ENCODE data around the gene GPR50. TPM values are rescaled to one million over a fixed set of nuclear protein-coding genes. Genes with fewer than 3 reads are reported as not detected.

GPR50 gene
- polyA plus RNA-seq, 1 experiment, result not detected

DNA sequence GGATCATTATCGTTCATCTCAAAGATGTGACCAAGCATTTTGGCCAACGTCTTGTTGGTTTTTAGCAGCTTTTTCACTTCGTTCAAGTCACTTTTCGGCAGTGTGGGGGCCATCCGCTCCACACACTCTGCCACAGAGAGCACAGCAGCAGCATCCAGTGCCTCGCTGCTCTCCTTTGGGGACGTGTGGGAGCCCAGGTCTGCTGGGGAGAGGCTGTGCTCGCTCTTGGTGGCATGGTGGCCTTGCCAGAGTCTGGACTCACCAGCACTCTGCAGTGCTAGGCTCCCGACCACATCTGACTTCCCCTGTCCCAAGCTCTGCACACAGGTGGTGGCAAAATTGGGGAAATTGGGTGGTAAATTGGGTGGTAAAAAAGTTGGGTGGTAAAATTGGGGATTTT is 50.6 kb downstream of the GPR50 start:
- ChIA-PET CTCF (no interaction called here), POLR2A (no interaction called here)
- Histone ChIP-seq H3K27ac (ENCODE audit: low read depth, low read length) (no peak overlapping the region), H3K9me3 (ENCODE audit: control insufficient read depth, insufficient read depth, low read length) (no peaks in the 10 kb centered on the region), H3K4me3 (ENCODE audit: low read depth, low read length) (no peak overlapping the region), H3K27me3 (ENCODE audit: control insufficient read depth, insufficient read depth, low read length) (no peaks in the 10 kb centered on the region)
- TF ChIP-seq, protein P1, sequence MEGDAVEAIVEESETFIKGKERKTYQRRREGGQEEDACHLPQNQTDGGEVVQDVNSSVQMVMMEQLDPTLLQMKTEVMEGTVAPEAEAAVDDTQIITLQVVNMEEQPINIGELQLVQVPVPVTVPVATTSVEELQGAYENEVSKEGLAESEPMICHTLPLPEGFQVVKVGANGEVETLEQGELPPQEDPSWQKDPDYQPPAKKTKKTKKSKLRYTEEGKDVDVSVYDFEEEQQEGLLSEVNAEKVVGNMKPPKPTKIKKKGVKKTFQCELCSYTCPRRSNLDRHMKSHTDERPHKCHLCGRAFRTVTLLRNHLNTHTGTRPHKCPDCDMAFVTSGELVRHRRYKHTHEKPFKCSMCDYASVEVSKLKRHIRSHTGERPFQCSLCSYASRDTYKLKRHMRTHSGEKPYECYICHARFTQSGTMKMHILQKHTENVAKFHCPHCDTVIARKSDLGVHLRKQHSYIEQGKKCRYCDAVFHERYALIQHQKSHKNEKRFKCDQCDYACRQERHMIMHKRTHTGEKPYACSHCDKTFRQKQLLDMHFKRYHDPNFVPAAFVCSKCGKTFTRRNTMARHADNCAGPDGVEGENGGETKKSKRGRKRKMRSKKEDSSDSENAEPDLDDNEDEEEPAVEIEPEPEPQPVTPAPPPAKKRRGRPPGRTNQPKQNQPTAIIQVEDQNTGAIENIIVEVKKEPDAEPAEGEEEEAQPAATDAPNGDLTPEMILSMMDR (IDR thresholded peaks at IDR 0.05; ENCODE audit: low read depth, low read length), result no peak
- DNase-seq (ENCODE audit: low read depth, low spot score), result no peak

DNA sequence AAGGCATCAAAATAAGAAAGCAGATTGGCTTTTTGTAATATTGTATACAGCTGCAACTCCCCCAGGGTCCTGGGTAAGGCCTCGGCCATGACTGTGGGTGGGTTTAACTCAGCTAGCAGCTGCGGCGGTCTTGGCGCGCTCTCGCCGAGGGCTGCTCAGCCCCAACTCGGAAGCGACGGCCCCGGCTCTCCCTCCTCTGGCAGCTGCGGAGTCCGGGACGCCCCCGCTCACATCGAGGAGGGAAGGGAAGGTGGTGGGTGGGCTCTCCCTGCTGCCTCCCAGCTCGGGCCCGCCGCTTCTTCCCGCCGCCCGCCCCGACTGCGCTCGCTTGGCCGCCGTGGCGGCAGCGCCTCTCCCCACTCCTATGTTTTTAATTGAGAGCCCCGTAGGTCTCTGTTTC is 51.2 kb downstream of the GPR50 start:
- no peak for DNase-seq (ENCODE audit: low read depth, low spot score)
- CTCF ChIA-PET, result no interaction called here
- Histone ChIP-seq H3K27me3 (ENCODE audit: control insufficient read depth, insufficient read depth, low read length) (no peaks in the 10 kb centered on the region), H3K27ac (ENCODE audit: low read depth, low read length) (no peak overlapping the region), H3K4me3 (ENCODE audit: low read depth, low read length) (no peak overlapping the region), H3K9me3 (ENCODE audit: control insufficient read depth, insufficient read depth, low read length) (no peaks in the 10 kb centered on the region)
- TF ChIP-seq, protein P1 (IDR thresholded peaks at IDR 0.05; ENCODE audit: low read depth, low read length), result no peak
- POLR2A ChIA-PET, result no interaction called here

DNA sequence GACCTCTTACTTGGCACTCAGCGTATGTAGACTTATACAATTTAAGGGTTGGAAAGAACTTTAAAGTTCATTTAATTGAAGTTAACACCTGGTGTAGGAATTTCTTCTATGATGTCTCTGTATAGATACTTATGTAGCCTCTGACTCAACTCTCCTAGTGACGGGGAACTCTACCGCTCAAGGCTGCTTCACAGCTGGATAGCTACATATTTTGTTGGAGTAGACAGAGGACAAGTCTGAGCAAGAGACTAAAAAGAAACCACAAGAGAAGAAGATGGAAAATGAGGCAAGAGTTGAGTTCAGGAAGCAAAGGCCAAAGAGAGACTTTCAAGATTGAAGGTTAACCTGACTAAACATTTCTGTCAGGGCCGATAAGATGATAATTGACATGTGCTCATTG is 52.6 kb downstream of the GPR50 start:
- TF ChIP-seq, protein P1 (IDR thresholded peaks at IDR 0.05; ENCODE audit: low read depth, low read length), result no peak
- H3K9me3 ChIP-seq (ENCODE audit: control insufficient read depth, insufficient read depth, low read length), result no peaks in the 10 kb centered on the region
- ChIA-PET CTCF (no interaction called here), POLR2A (no interaction called here)
- no peaks in the 10 kb centered on the region for H3K27me3 ChIP-seq (ENCODE audit: control insufficient read depth, insufficient read depth, low read length)
- no peak overlapping the region for H3K27ac ChIP-seq (ENCODE audit: low read depth, low read length)
- no peak for DNase-seq (ENCODE audit: low read depth, low spot score)
- H3K4me3 ChIP-seq (ENCODE audit: low read depth, low read length), result no peak overlapping the region

Small RNAs within 50 kb of the gene (small RNA-seq; reads per million reads assigned to genes)
- gene MIR4330 (ENCODE audit: insufficient read length, low read depth), result not detected

Other genes with a start within 250 kb of the GPR50 start
- gene HMGB3, start 193.2 kb upstream of the GPR50 start, polyA plus RNA-seq (2011; rRNA removed), result 17.9 and 21.1 TPM in 2 replicates
- 22.4 and 27.1 TPM in 2 replicates for gene VMA21, start 220.6 kb downstream of the GPR50 start, polyA plus RNA-seq (2011; rRNA removed)

Data from AG04450 (cell line).